HepG2 (cell line): ENCODE data around the gene PLPP3. TPM values are rescaled to one million over a fixed set of nuclear protein-coding genes. Genes with fewer than 3 reads are reported as not detected.

Source experiments
- AKNA ChIP-seq: sonication (generic); formaldehyde crosslinking; IDR thresholded peaks from 2 replicates; pipeline ENCODE4 v1.4.0; 2020; ENCODE audit warnings: missing genetic modification reagents, borderline replicate concordance
- ARID2 ChIP-seq: sonication (generic); formaldehyde crosslinking; IDR thresholded peaks from 2 replicates; pipeline ENCODE4 v1.8.1; 2022; ENCODE audit warnings: mild to moderate bottlenecking, missing genetic modification reagents, borderline replicate concordance
- CCAR2 ChIP-seq: fragments of 200-400 bp; formaldehyde crosslinking; optimal IDR thresholded peaks from 2 replicates; pipeline ENCODE3; 2018; ENCODE audit warnings: low read depth, mild to moderate bottlenecking, low read length, moderate library complexity
- HNF1A ChIP-seq, 2 experiments: sonication (generic) in 1 of 2; formaldehyde crosslinking in 1 of 2; IDR thresholded peaks; 2 replicates each; pipeline versions ENCODE4 v1.4.0 to v1.6.1; 2016 to 2020; ENCODE audit warnings: borderline replicate concordance in 1 of 2, low read depth in 1 of 2, mild to moderate bottlenecking in 1 of 2, missing genetic modification reagents in 1 of 2
- JUNB ChIP-seq: sonication (generic); formaldehyde crosslinking; IDR thresholded peaks from 2 replicates; pipeline ENCODE4 v1.8.0; 2022; ENCODE audit warnings: missing genetic modification reagents, mild to moderate bottlenecking, borderline replicate concordance
- KLF9 ChIP-seq: IDR thresholded peaks from 2 replicates; pipeline ENCODE4 v1.6.1; 2016; ENCODE audit warnings: low read depth
- MAFK ChIP-seq, 2 experiments: IDR thresholded peaks in 1 of 2; conservative IDR thresholded peaks in 1 of 2; 2 replicates each; pipeline ENCODE4 v1.6.1; 2011; ENCODE audit warnings: improper control_type of control experiment in 2 of 2, low read length in 2 of 2
- SIN3A ChIP-seq: IDR thresholded peaks from 2 replicates; pipeline ENCODE4 v1.6.1; 2011; ENCODE audit warnings: low read depth, mild to moderate bottlenecking, control low read depth, low read length, borderline replicate concordance
- SMAD9 ChIP-seq: sonication (generic); formaldehyde crosslinking; IDR thresholded peaks from 2 replicates; pipeline ENCODE4 v1.5.1; 2020; ENCODE audit warnings: mild to moderate bottlenecking, missing genetic modification reagents
- SMC3 ChIP-seq: IDR thresholded peaks from 2 replicates; pipeline ENCODE4 v1.6.1; 2011; ENCODE audit warnings: low read length, improper control_type of control experiment
- TCF7 ChIP-seq: sonication (generic); IDR thresholded peaks from 2 replicates; pipeline ENCODE4 v1.6.1; 2016; ENCODE audit warnings: antibody characterized with exemption, low read depth
- ZFP41 ChIP-seq: sonication (generic); formaldehyde crosslinking; IDR thresholded peaks from 2 replicates; pipeline ENCODE4 v1.4.0; 2020; ENCODE audit warnings: mild to moderate bottlenecking, missing genetic modification reagents, borderline replicate concordance
- ZNF121 ChIP-seq: sonication (generic); formaldehyde crosslinking; IDR thresholded peaks from 2 replicates; pipeline ENCODE4 v1.5.0; 2020; ENCODE audit warnings: mild to moderate bottlenecking, missing genetic modification reagents
- ZNF253 ChIP-seq: sonication (generic); formaldehyde crosslinking; IDR thresholded peaks from 2 replicates; pipeline ENCODE4 v1.8.0; 2022; ENCODE audit warnings: mild to moderate bottlenecking, missing genetic modification reagents, borderline replicate concordance
- ZNF263 ChIP-seq: sonication (generic); formaldehyde crosslinking; IDR thresholded peaks from 2 replicates; pipeline ENCODE4 v1.4.0; 2020; ENCODE audit warnings: missing genetic modification reagents
- ZNF264 ChIP-seq: sonication (generic); formaldehyde crosslinking; IDR thresholded peaks from 2 replicates; pipeline ENCODE4 v1.4.0; 2020; ENCODE audit warnings: missing genetic modification reagents
- ZNF34 ChIP-seq: sonication (generic); formaldehyde crosslinking; IDR thresholded peaks from 2 replicates; pipeline ENCODE4 v1.4.0; 2020; ENCODE audit warnings: mild to moderate bottlenecking, missing genetic modification reagents, borderline replicate concordance
- ZNF576 ChIP-seq: sonication (generic); formaldehyde crosslinking; IDR thresholded peaks from 2 replicates; pipeline ENCODE4 v1.4.0; 2020; ENCODE audit warnings: mild to moderate bottlenecking, missing genetic modification reagents
- ZNF891 ChIP-seq: sonication (generic); formaldehyde crosslinking; IDR thresholded peaks from 2 replicates; pipeline ENCODE4 v1.5.0; 2020; ENCODE audit warnings: mild to moderate bottlenecking, missing genetic modification reagents
- polyA plus RNA-seq, 8 experiments: library from polyadenylated mRNA; depleted of rRNA in 3 of 8; stranded (reverse) in 7 of 8; unstranded in 1 of 8; fragments of >200 nt; fragmentation: Illumina TruSeq in 4 of 8; extraction: Trizol in 4 of 8; gene quantifications; 2 replicates each; pipeline versions ENCODE4 v1.2.1 to v1.2.3, GENCODE V29; 2011 to 2016; ENCODE audit warnings: low read depth in 4 of 8, missing spikeins in 1 of 8, mixed read lengths in 1 of 8; ENCODE audit not compliant: insufficient read depth in 1 of 8
- total RNA-seq, 5 experiments: library from RNA; depleted of rRNA; stranded (reverse); fragments of >200 nt; fragmentation: Illumina TruSeq; extraction: Trizol; gene quantifications; 2 replicates each; pipeline ENCODE4 v1.2.3, GENCODE V29; 2016; ENCODE audit warnings: low read depth in 1 of 5

PLPP3 gene
- total and polyA plus RNA-seq, 2 of the 13 experiments (the other 11 are each of a cell fraction or from before 2014, with no cell fraction given) = 49.7 to 65.8 TPM

- no peak for TF ChIP-seq AKNA (CRISPR knock-in tag)
- no peak for TF ChIP-seq MAFK (conservative IDR thresholded peaks at IDR 0.05 in 1 of 2, IDR thresholded peaks at IDR 0.05 in 1 of 2; ENCODE audit: low read length in 2 of 2)
- no peak for TF ChIP-seq ZNF264 (CRISPR knock-in tag)
- no peak for TF ChIP-seq KLF9 (CRISPR knock-in tag)
- 0 out of 2 replicates have a peak, but pooled peaks have one; percentile 80 for TF ChIP-seq SMAD9 (CRISPR knock-in tag)
- no peak for TF ChIP-seq JUNB
- peak; percentile 66; the same call in 1 of the 2 replicates for TF ChIP-seq SIN3A
- TF ChIP-seq ZFP41 (CRISPR knock-in tag) = no peak
- no peak for TF ChIP-seq HNF1A (IDR thresholded peaks at IDR 0.05; ENCODE audit: low read depth)
- 0 out of 2 replicates have a peak, but pooled peaks have one; percentile 30 for TF ChIP-seq HNF1A (CRISPR knock-in tag; IDR thresholded peaks at IDR 0.05; ENCODE audit: borderline replicate concordance)
- TF ChIP-seq ZNF34 (CRISPR knock-in tag) = no peak
- TF ChIP-seq SMC3 = no peak
- TF ChIP-seq ZNF253 (CRISPR knock-in tag) = no peak
- TF ChIP-seq ZNF891 (CRISPR knock-in tag) = peak; percentile 69
- no peak for TF ChIP-seq ARID2 (CRISPR knock-in tag)
- TF ChIP-seq ZNF263 (CRISPR knock-in tag) = peak; percentile 98
- no peak for TF ChIP-seq ZNF576 (CRISPR knock-in tag)
- TF ChIP-seq TCF7 = no peak
- no peak for TF ChIP-seq CCAR2
- no peak for TF ChIP-seq ZNF121
These were observed at the start of gene PLPP3 (continued) for GRCh38 chr1:56578963-56579875.
